ENCODE measurements around the gene ADPRS. TPM values are rescaled to one million over a fixed set of nuclear protein-coding genes. Genes with fewer than 3 reads are reported as not detected.
A peak's percentile ranks its signal among the peaks of the same experiment; 100 is the strongest.

The ADPRS gene
- total and polyA plus RNA-seq, 3 experiments from 2014 or later, result 26.1 to 41.1 (median 38.9) TPM

- no peak for DNase-seq
- Histone ChIP-seq H3K36me3 (ENCODE audit: insufficient read depth, low read length) (no peaks in the 10 kb centered on the region), H3K4me1 (ENCODE audit: insufficient read depth, low read length) (peaks cover 11% of the 10 kb centered on the region), H3K4me3 (ENCODE audit: low read length) (no peak overlapping the region), H3K27ac (ENCODE audit: low read depth, low read length) (no peak overlapping the region), H3K9me3 (ENCODE audit: low read length) (no peaks in the 10 kb centered on the region), H3K27me3 (ENCODE audit: insufficient read depth, low read length, poor library complexity, severe bottlenecking) (peaks cover 5% of the 10 kb centered on the region)
- H3K4me3 Mint-ChIP-seq, result peak overlapping the region in 2 of 7 donors; percentile 27 to 32
- CTCF ChIA-PET, result no interaction called here
- peaks cover 0 to 6% (median 0%) of the 10 kb centered on the region in 3 donors for H3K36me3 Mint-ChIP-seq
- H3K9me3 Mint-ChIP-seq, result no peaks in the 10 kb centered on the region
- POLR2A ChIA-PET, result no interaction called here
- peaks cover 7 to 17% (median 12%) of the 10 kb centered on the region in 3 donors for H3K4me1 Mint-ChIP-seq
- H3K27ac Mint-ChIP-seq, result no peak overlapping the region
- peaks cover 16 to 43% of the 10 kb centered on the region in 2 donors for H3K27me3 Mint-ChIP-seq
Observed at GRCh38 chr1:36084497-36085115, 4.1 kb upstream of the ADPRS start.

- Histone ChIP-seq H3K9me3 (ENCODE audit: low read length) (no peaks in the 10 kb centered on the region), H3K4me3 (ENCODE audit: low read length) (no peak overlapping the region), H3K27me3 (ENCODE audit: insufficient read depth, low read length, poor library complexity, severe bottlenecking) (peaks cover 5% of the 10 kb centered on the region), H3K27ac (ENCODE audit: low read depth, low read length) (no peak overlapping the region), H3K4me1 (ENCODE audit: insufficient read depth, low read length) (peaks cover 17% of the 10 kb centered on the region), H3K36me3 (ENCODE audit: insufficient read depth, low read length) (no peaks in the 10 kb centered on the region)
- Mint-ChIP-seq H3K27ac (no peak overlapping the region), H3K4me3 (peak overlapping the region in 2 of 7 donors; percentile 27 to 32), H3K27me3 (peaks cover 16 to 41% of the 10 kb centered on the region in 2 donors), H3K36me3 (peaks cover 0 to 10% (median 0%) of the 10 kb centered on the region in 3 donors), H3K4me1 (peaks cover 13 to 22% (median 17%) of the 10 kb centered on the region in 3 donors), H3K9me3 (no peaks in the 10 kb centered on the region)
- CTCF ChIA-PET, result no interaction called here
- DNase-seq, result no peak
- POLR2A ChIA-PET, result no interaction called here
Observed at GRCh38 chr1:36085126-36085525, 3.6 kb upstream of the ADPRS start.

DNA sequence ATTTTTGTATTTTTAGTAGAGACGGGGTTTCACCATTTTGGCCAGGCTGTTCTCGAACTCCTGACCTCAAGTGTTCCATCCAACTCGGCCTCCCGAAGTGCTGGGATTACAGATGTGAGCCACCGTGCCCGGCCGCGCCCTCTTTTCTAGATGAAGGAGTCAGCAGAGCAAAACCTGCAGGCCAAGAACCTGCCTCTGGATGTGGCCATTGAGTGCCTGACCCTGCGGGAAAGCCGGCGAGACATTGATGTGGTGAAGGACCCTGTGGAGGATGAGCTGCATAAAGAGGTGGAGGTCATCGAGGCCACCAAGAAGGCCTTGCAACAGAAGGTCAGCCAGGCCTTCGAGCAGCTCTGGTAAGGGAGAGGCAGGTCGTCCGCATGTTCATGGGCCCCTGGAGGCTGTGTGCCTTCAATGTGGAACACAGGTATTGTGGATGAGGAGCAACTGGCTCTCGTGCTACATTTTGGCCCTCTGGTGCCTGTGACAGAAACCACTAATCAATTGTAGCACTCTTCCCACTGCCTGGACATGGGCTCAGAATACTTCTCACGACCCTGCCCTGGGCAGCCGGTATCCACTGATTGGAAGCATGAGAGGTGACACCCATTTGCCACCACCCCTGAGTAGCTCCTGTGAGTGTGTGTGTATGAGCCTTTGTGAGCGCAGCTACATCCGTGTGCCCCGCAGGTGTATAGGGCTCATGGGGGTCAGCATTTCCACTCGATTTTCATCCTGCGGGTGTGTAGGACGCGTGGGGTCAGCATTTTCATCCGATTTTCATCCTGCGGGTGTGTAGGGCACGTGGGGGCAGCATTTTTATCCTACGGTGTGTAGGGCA, 2.8 kb upstream of the ADPRS start:
- H3K9me3 Mint-ChIP-seq, result no peaks in the 10 kb centered on the region
- DNase-seq, result no peak
- peaks cover under 1% of the 10 kb centered on the region for H3K36me3 ChIP-seq (ENCODE audit: insufficient read depth, low read length)
- H3K9me3 ChIP-seq (ENCODE audit: low read length), result no peaks in the 10 kb centered on the region
- H3K27me3 ChIP-seq (ENCODE audit: insufficient read depth, low read length, poor library complexity, severe bottlenecking), result peaks cover 5% of the 10 kb centered on the region
- no peak overlapping the region for H3K27ac ChIP-seq (ENCODE audit: low read depth, low read length)
- no peak overlapping the region for H3K4me3 ChIP-seq (ENCODE audit: low read length)
- peaks cover 14 to 25% (median 18%) of the 10 kb centered on the region in 3 donors for H3K4me1 Mint-ChIP-seq
- peaks cover 19% of the 10 kb centered on the region for H3K4me1 ChIP-seq (ENCODE audit: insufficient read depth, low read length)
- peaks cover 0 to 10% (median 0%) of the 10 kb centered on the region in 3 donors for H3K36me3 Mint-ChIP-seq
- peak overlapping the region in 2 of 8 donors; percentile 50 to 78 for H3K27ac Mint-ChIP-seq
- ChIA-PET CTCF (interaction anchor here (0.7 to 1.2 kb wide), 3 partner anchors 102 to 206 kb away, joined by 3 to 4 read pairs (median 4); no protein-coding TSS in a partner anchor), POLR2A (no interaction called here)
- peaks cover 16 to 40% of the 10 kb centered on the region in 2 donors for H3K27me3 Mint-ChIP-seq
- H3K4me3 Mint-ChIP-seq, result peak overlapping the region in 5 of 7 donors; percentile 8 to 68 (median 36)

- no peaks in the 10 kb centered on the region for H3K9me3 ChIP-seq (ENCODE audit: low read length)
- POLR2A ChIA-PET, result no interaction called here
- no peaks in the 10 kb centered on the region for H3K9me3 Mint-ChIP-seq
- peak overlapping the region in 4 of 8 donors; percentile 33 to 84 (median 78) for H3K27ac Mint-ChIP-seq
- H3K4me3 Mint-ChIP-seq, result peak overlapping the region; percentile 41 to 64 (median 52)
- H3K36me3 Mint-ChIP-seq, result peaks cover 0 to 18% (median 0%) of the 10 kb centered on the region in 3 donors
- peaks cover 5% of the 10 kb centered on the region for H3K27me3 ChIP-seq (ENCODE audit: insufficient read depth, low read length, poor library complexity, severe bottlenecking)
- H3K4me3 ChIP-seq (ENCODE audit: low read length), result no peak overlapping the region
- no peak for DNase-seq
- peaks cover 19% of the 10 kb centered on the region for H3K4me1 ChIP-seq (ENCODE audit: insufficient read depth, low read length)
- peaks cover 8% of the 10 kb centered on the region for H3K36me3 ChIP-seq (ENCODE audit: insufficient read depth, low read length)
- peaks cover 16 to 33% (median 18%) of the 10 kb centered on the region in 3 donors for H3K4me1 Mint-ChIP-seq
- no peak overlapping the region for H3K27ac ChIP-seq (ENCODE audit: low read depth, low read length)
- CTCF ChIA-PET, result interaction anchor here (0.6 to 1.2 kb wide), 3 partner anchors 101 to 740 kb away, joined by 3 to 4 read pairs (median 3); no protein-coding TSS in a partner anchor
- peaks cover 16 to 40% of the 10 kb centered on the region in 2 donors for H3K27me3 Mint-ChIP-seq
Observed at GRCh38 chr1:36086529-36087232, 2.0 kb upstream of the ADPRS start.

- H3K27ac ChIP-seq (ENCODE audit: low read depth, low read length), result no peak overlapping the region
- peak overlapping the region; percentile 45 to 97 (median 86) for H3K4me3 Mint-ChIP-seq
- no peaks in the 10 kb centered on the region for H3K9me3 ChIP-seq (ENCODE audit: low read length)
- H3K4me1 ChIP-seq (ENCODE audit: insufficient read depth, low read length), result peaks cover 19% of the 10 kb centered on the region
- peak overlapping the region in 3 of 8 donors; percentile 7 to 84 (median 78) for H3K27ac Mint-ChIP-seq
- peaks cover 16 to 39% (median 18%) of the 10 kb centered on the region in 3 donors for H3K4me1 Mint-ChIP-seq
- H3K27me3 Mint-ChIP-seq, result peaks cover 16 to 32% of the 10 kb centered on the region in 2 donors
- peaks cover 0 to 25% (median 0%) of the 10 kb centered on the region in 3 donors for H3K36me3 Mint-ChIP-seq
- H3K9me3 Mint-ChIP-seq, result no peaks in the 10 kb centered on the region
- ChIA-PET POLR2A (no interaction called here), CTCF (interaction anchor here (1.1 to 1.2 kb wide), 2 partner anchors 100 to 134 kb away, joined by 3 to 4 read pairs; no protein-coding TSS in a partner anchor)
- peaks cover 5% of the 10 kb centered on the region for H3K27me3 ChIP-seq (ENCODE audit: insufficient read depth, low read length, poor library complexity, severe bottlenecking)
- no peak for DNase-seq
- H3K36me3 ChIP-seq (ENCODE audit: insufficient read depth, low read length), result peaks cover 16% of the 10 kb centered on the region
- no peak overlapping the region for H3K4me3 ChIP-seq (ENCODE audit: low read length)
Observed at GRCh38 chr1:36087233-36088123, 1.2 kb upstream of the ADPRS start.

DNA sequence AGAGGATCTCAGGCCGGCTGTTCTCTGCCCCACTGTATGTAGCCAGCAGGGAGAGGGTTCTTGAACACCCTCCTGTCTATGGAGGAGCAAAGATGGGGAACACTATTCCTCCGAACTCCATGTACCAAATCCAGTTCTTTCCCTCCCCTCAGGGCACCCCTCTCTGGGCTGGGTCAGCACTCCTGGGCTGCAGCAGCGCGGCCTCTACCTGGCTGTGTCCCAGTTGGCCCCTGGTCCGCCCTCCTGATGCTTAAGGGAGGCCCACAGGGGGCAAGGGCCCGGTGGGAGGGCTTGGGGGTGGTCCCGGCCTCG, 471 bp upstream of the ADPRS start:
- peak overlapping the region; percentile 86 to 98 (median 93) for H3K4me3 Mint-ChIP-seq
- no peak for DNase-seq
- Histone ChIP-seq H3K27me3 (ENCODE audit: insufficient read depth, low read length, poor library complexity, severe bottlenecking) (peaks cover 5% of the 10 kb centered on the region), H3K36me3 (ENCODE audit: insufficient read depth, low read length) (peaks cover 23% of the 10 kb centered on the region), H3K4me1 (ENCODE audit: insufficient read depth, low read length) (peaks cover 19% of the 10 kb centered on the region), H3K4me3 (ENCODE audit: low read length) (peak overlapping the region; percentile 55), H3K9me3 (ENCODE audit: low read length) (no peaks in the 10 kb centered on the region), H3K27ac (ENCODE audit: low read depth, low read length) (peak overlapping the region; percentile 91)
- peaks cover 16 to 40% (median 18%) of the 10 kb centered on the region in 3 donors for H3K4me1 Mint-ChIP-seq
- ChIA-PET CTCF (no interaction called here), POLR2A (interaction anchor here (1.3 kb wide), 1 partner anchor 61 kb away, joined by 4 read pairs; the partner anchor contains the start of gene TRAPPC3)
- H3K36me3 Mint-ChIP-seq, result peaks cover 0 to 33% (median 0%) of the 10 kb centered on the region in 3 donors
- peak overlapping the region in 6 of 8 donors; percentile 17 to 93 (median 83) for H3K27ac Mint-ChIP-seq
- peaks cover 16 to 28% of the 10 kb centered on the region in 2 donors for H3K27me3 Mint-ChIP-seq
- no peaks in the 10 kb centered on the region for H3K9me3 Mint-ChIP-seq
